Psoas muscle (tissue), 8 donors: ENCODE measurements around the gene GALNT9. TPM values are rescaled to one million over a fixed set of nuclear protein-coding genes. Genes with fewer than 3 reads are reported as not detected.

Experiments
- ATAC-seq, 4 donors: fragments of 200-7000 bp; cut with Tn5 transposase; one replicate each; pipeline ENCODE4 v1.9.1; 2020; ENCODE audit warnings: moderate library complexity in 3 of 4, mild to moderate bottlenecking in 2 of 4
- DNase-seq, 2 donors: peaks; one replicate each; pipeline ENCODE4 v3.0.0-alpha.2; 2020
- H3K27ac ChIP-seq: fragments of 200-600 bp; one replicate; pipeline ENCODE4 v1.8.0; 2022
- H3K27me3 ChIP-seq, 3 donors: fragments of 200-600 bp in 1 of 3; one replicate each; pipeline versions ENCODE4 v1.6.1 to v1.8.0; 2013 to 2022; ENCODE audit warnings: low read length in 2 of 3, mild to moderate bottlenecking in 2 of 3, moderate library complexity in 1 of 3; ENCODE audit not compliant: insufficient read depth in 3 of 3
- H3K36me3 ChIP-seq, 2 donors: fragments of 200-600 bp in 1 of 2; one replicate each; pipeline versions ENCODE4 v1.6.1 to v1.8.0; 2013 to 2022; ENCODE audit warnings: low read depth in 1 of 2, mild to moderate bottlenecking in 1 of 2, moderate library complexity in 1 of 2; ENCODE audit not compliant: insufficient read depth in 1 of 2
- H3K4me1 ChIP-seq: fragments of 200-600 bp; one replicate; pipeline ENCODE4 v1.8.0; 2022
- H3K4me3 ChIP-seq: fragments of 200-600 bp; one replicate; pipeline ENCODE4 v1.8.0; 2022; ENCODE audit warnings: mild to moderate bottlenecking
- H3K9me3 ChIP-seq: fragments of 200-600 bp; one replicate; pipeline ENCODE4 v1.8.0; 2022
- WGBS, 3 donors: extraction: QIAGEN DNeasy Blood & Tissue Kit; methylation state at CpG; one replicate each; pipeline versions ENCODE4 v1.1.6 to v1.1.7; 2013; 5-methylcytosine and 5-hydroxymethylcytosine counted together
- intact Hi-C, 2 donors: fragments of 100-400 bp; cut with DNase I; formaldehyde crosslinking; loops; one replicate each; pipeline versions ENCODE4 v1.11.0 to v1.14.2; 2022
- polyA plus RNA-seq, 3 donors: library from polyadenylated mRNA; stranded (reverse); fragments of 200-250 nt; gene quantifications; one replicate each; pipeline ENCODE4 v1.2.3, GENCODE V29; 2013
- total RNA-seq, 4 donors: library from RNA; stranded (reverse); fragmentation: NEBNext Ultra II Directional in 2 of 4; extraction: Animal tissue kit (Norgen Biotek cat#: 25700) in 2 of 4; gene quantifications; one replicate each; pipeline versions ENCODE4 v1.2.1 to v1.2.4, GENCODE V29; 2021 to 2023
- TF ChIP-seq, protein P1 (sequence below): fragments of 200-600 bp; IDR thresholded peaks from one replicate; pipeline ENCODE4 v1.8.0; 2022; ENCODE audit warnings: antibody characterized with exemption
- donor health status: healthy with polysubstance abuse.
- donor health status: DM: no; HTN: no; CAD: no; lungs with moderate emphysema.
- donor health status: Bipolar disorder and iron deficiency.
- donor health status: healthy.
- donor health status: DM: yes; HTN: yes; CAD: no.
- donor health status: DM: no; HTN: no; CAD: no.
- donor health status: DM: no; HTN: no; CAD: no.
- donor health status: DM: yes; HTN: yes; CAD: no.

GALNT9 gene
- total and polyA plus RNA-seq, 7 donors, result 0.01 to 0.21 (median 0.08) TPM; not detected in 4

DNA sequence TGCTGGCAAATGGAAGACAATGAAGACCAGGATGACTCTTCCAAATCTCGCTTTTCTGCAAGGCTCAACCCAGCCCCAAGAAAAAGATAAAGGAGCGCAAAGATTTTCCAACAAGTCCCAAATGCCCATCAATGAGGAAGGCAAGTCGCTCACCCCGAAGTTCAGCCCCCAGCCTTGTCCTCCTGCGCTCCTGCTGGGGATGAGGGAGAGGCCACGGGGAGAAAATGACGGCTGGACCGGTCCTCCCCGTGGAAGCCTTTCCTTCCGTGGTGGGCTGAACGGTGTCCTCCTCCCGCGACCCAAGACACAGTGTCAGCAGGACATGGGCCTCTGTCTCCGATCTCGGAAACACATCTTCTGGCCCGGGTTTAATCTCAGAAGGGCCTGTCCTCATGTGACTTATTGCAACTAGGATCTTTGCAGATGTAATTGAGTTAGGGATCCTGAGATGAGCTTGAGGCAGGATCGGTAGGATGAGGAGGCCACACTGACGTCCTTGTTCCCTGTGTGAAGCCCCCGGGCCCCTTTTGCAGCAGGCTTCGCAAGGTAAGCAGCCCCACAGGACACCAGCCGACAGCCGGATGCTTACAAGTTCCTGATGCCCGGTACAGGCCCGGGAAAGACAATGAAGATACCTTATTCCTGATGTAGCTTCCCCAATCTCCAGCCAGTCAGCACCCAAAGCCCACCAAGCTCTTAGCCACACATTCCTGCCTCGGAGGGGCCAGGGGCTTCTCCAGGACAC, 64.2 kb downstream of the GALNT9 start:
- H3K36me3 ChIP-seq, result no peaks in the 10 kb centered on the region
- intact Hi-C loops, result no loop called here
- no peaks in the 10 kb centered on the region for H3K9me3 ChIP-seq
- peaks cover 0 to 80% (median 20%) of the 10 kb centered on the region in 3 donors for H3K27me3 ChIP-seq
- 86 to 89% (median 88%) methylated on average over 25 of the region's 25 CpGs for WGBS, 3 donors
- H3K4me3 ChIP-seq, result no peak overlapping the region
- TF ChIP-seq, protein P1, sequence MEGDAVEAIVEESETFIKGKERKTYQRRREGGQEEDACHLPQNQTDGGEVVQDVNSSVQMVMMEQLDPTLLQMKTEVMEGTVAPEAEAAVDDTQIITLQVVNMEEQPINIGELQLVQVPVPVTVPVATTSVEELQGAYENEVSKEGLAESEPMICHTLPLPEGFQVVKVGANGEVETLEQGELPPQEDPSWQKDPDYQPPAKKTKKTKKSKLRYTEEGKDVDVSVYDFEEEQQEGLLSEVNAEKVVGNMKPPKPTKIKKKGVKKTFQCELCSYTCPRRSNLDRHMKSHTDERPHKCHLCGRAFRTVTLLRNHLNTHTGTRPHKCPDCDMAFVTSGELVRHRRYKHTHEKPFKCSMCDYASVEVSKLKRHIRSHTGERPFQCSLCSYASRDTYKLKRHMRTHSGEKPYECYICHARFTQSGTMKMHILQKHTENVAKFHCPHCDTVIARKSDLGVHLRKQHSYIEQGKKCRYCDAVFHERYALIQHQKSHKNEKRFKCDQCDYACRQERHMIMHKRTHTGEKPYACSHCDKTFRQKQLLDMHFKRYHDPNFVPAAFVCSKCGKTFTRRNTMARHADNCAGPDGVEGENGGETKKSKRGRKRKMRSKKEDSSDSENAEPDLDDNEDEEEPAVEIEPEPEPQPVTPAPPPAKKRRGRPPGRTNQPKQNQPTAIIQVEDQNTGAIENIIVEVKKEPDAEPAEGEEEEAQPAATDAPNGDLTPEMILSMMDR, result no peak
- DNase-seq (no peak), ATAC-seq (no peak)
- H3K27ac ChIP-seq, result no peak overlapping the region
- no peaks in the 10 kb centered on the region for H3K4me1 ChIP-seq

DNA sequence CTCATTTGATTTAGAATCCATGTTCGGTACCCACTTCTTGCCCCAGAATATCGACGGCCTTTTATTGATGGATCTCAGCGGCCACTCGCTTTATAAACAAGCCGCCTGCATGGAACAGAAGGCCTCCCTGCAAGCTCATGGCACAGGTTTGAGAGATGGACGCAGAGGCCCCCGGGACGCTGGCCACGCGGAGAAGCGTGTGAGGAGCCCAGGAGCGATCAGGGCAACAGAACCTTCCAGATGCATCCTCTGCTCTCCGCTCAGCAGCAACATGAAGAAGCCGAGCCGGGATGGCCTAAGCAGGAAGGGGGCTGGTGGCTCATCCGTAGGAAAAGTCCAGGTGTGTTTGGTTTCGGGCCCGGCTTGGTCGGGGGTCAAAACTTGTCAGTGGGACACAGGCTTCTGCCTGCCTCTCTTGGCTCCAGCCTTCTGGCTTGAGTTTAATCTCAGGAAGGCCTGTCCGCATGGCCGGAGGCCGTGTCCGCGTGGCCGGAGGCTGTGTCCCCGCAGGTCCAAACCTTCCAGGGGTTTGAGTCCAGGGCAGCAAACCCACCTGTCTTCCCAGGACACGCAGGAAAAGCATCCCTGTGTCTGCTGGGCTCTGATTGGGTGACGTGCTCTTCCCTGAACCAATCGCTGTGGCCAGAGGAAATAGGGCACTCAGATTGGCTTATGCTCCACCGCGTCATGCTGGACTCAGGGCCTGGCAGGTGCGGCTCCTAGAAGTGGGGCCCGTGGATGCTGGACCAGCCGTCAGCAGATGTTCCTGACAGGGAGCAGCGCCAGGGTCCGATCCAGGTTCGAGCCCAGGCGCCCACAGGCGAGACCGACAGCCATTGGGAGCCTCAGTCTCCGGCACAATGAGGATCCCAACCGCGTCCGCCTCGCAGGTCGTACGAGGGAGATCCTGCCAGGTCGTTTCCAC, 65.0 kb downstream of the GALNT9 start:
- intact Hi-C loops, result no loop called here
- WGBS, 3 donors, result 81 to 84% (median 82%) methylated on average over 49 of the region's 49 CpGs
- ATAC-seq, result no peak
- DNase-seq, result no peak
- Histone ChIP-seq H3K9me3 (no peaks in the 10 kb centered on the region), H3K36me3 (no peaks in the 10 kb centered on the region), H3K27me3 (peaks cover 0 to 72% (median 18%) of the 10 kb centered on the region in 3 donors), H3K4me1 (no peaks in the 10 kb centered on the region), H3K4me3 (no peak overlapping the region), H3K27ac (no peak overlapping the region)
- TF ChIP-seq, protein P1, result no peak

DNA sequence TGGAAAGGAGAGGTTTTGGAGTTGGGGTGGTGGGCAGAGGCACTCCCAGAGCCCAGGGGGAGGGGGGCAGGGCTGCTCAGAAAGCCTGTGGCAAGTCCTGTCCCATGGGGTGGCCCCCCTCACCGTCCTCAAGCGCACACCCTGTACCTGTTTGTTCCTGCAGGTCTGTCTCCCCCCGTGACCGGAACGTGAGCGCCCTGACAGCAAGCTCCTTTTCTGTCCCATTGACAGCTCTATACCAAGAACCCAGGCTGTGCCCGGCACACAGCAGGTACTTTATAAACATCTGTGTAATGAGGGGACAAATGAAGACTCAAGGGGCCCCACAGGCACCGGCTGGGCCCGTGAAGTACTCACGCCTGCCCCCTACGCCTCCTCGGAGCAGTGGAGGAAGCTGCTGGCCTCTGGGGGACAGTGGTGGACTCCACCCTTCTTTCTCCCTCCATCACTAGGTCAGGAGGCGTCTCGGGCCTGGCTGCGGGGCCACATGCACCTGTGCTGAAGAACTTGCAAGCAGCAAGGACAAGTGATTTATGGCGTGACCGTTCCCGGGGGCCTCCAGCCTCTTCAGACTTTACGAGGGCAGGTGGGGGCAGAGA, 65.8 kb downstream of the GALNT9 start:
- no peaks in the 10 kb centered on the region for H3K9me3 ChIP-seq
- H3K4me1 ChIP-seq, result no peaks in the 10 kb centered on the region
- WGBS, 3 donors, result 55 to 60% (median 57%) methylated on average over 19 of the region's 19 CpGs
- intact Hi-C loops, result no loop called here
- no peak overlapping the region for H3K27ac ChIP-seq
- ATAC-seq (no peak), DNase-seq (no peak)
- TF ChIP-seq, protein P1, result no peak
- peaks cover 0 to 64% (median 15%) of the 10 kb centered on the region in 3 donors for H3K27me3 ChIP-seq
- H3K36me3 ChIP-seq, result no peaks in the 10 kb centered on the region
- H3K4me3 ChIP-seq, result no peak overlapping the region

DNA sequence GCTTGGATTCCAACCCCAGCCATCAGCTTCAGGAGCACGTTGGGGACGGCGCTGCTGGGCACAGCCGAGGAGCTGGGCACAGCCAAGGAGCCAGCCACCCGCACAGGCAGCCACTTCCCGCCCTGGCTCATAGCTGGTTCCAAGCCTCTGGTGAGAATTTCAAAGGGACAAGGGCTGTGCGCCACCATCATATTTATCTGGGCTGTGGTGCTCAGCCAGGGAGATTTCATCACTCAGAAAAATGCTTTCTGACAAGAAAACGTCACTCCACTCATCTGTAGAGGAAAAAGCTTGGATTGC, 66.4 kb downstream of the GALNT9 start:
- DNase-seq (no peak), ATAC-seq (no peak)
- H3K36me3 ChIP-seq, result no peaks in the 10 kb centered on the region
- no peaks in the 10 kb centered on the region for H3K4me1 ChIP-seq
- no peak overlapping the region for H3K4me3 ChIP-seq
- no peak overlapping the region for H3K27ac ChIP-seq
- TF ChIP-seq, protein P1, result no peak
- H3K27me3 ChIP-seq, result peaks cover 0 to 59% (median 15%) of the 10 kb centered on the region in 3 donors
- H3K9me3 ChIP-seq, result no peaks in the 10 kb centered on the region
- 58 to 77% (median 59%) methylated on average over 8 of the region's 8 CpGs for WGBS, 3 donors
- intact Hi-C loops, result no loop called here
